ENCODE data around the gene ALOX5AP.

ALOX5AP gene

DNA sequence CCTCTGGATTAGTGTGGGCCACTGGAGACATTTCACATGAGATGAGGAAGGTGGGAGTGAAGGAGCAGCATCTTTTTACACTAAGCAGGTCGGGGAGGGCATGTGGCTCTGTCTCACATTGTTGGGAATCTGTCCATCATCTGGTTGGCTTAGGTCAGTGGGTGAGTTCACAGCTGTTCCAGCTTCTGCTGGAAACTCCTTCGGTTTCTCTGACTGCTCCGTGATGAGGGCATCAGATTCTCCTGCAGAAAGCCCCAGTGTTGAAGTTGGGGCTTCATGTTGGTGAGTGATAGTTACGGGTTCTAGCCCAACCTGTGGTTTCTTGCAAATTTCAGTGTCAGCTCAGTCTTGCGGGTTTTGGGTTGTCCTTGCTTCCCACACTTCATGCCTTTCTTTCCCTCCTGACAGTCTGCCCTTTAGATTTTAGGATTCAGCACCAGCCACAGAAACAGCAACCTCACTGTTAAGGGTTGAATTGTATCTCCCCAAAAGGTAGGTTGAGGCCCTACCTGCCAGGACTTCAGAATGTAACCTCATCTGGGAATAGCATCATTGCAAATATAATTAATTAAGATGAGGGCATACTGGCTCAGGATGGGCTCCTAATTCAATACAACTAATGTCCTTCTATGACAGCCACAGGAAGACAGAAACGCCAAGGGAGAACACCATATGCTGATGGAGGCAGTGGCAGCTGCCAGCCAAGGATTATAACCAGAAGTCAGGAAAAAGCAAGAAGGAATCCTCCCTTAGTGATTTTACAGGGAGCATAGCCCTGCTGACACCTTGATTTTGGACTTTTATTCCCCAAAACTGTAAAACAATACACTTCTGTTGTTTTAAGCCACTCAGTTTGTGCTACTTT lies 7.6 kb upstream of the ALOX5AP start:
- in situ Hi-C loops (cut with MboI; ENCODE audit: low sequenced_read_pairs, unreplicated experiment) = no loop called here
- DNase-seq (ENCODE audit: low spot score) = no peak
- TF ChIP-seq, protein P1, sequence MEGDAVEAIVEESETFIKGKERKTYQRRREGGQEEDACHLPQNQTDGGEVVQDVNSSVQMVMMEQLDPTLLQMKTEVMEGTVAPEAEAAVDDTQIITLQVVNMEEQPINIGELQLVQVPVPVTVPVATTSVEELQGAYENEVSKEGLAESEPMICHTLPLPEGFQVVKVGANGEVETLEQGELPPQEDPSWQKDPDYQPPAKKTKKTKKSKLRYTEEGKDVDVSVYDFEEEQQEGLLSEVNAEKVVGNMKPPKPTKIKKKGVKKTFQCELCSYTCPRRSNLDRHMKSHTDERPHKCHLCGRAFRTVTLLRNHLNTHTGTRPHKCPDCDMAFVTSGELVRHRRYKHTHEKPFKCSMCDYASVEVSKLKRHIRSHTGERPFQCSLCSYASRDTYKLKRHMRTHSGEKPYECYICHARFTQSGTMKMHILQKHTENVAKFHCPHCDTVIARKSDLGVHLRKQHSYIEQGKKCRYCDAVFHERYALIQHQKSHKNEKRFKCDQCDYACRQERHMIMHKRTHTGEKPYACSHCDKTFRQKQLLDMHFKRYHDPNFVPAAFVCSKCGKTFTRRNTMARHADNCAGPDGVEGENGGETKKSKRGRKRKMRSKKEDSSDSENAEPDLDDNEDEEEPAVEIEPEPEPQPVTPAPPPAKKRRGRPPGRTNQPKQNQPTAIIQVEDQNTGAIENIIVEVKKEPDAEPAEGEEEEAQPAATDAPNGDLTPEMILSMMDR (IDR thresholded peaks at IDR 0.05; ENCODE audit: borderline replicate concordance, control extremely low read depth, extremely low read depth, insufficient read depth, missing control alignments) = no peak

DNA sequence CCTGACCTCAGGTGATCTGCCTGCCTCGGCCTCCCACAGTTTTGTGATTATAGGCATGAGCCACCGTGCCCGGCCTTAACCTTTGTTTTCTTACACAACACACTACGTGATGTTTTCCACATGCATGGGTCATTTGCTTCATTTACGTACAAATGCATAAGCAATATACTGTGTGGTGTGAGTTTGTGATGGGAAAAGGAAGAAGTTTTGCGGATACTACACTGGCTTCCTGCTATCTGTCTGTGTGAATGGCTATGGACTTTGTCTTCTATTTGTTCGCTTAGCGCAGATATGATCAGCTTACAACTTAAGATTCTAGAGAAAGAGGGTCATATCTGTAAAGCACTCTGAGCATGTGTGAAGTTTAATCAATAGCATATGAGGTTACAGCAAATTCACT lies 5.5 kb upstream of the ALOX5AP start:
- TF ChIP-seq, protein P1 (IDR thresholded peaks at IDR 0.05; ENCODE audit: borderline replicate concordance, control extremely low read depth, extremely low read depth, insufficient read depth, missing control alignments) = no peak
- no peak for DNase-seq (ENCODE audit: low spot score)
- in situ Hi-C loops (cut with MboI; ENCODE audit: low sequenced_read_pairs, unreplicated experiment) = no loop called here

DNA sequence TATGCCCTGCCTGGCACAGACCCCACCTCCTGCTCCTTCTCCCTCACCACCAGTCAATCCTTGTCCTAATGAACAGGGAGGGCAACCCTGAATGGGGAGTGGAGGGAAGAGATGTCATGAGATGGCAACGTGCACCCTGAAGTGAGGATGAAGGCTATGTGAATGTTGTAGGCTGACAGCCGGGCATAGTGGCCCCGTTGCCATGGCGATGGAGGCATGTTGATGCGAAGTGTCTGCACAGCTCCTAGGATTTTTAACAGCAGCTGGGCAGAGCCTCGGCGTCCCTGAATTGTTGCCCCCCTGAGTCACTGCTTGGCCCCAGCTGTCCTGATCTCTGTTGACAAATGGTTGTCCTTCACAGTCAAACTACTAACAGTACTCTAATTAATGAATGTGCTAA lies 4.8 kb upstream of the ALOX5AP start:
- TF ChIP-seq, protein P1 (IDR thresholded peaks at IDR 0.05; ENCODE audit: borderline replicate concordance, control extremely low read depth, extremely low read depth, insufficient read depth, missing control alignments) = no peak
- in situ Hi-C loops (cut with MboI; ENCODE audit: low sequenced_read_pairs, unreplicated experiment) = no loop called here
- DNase-seq (ENCODE audit: low spot score) = no peak

DNA sequence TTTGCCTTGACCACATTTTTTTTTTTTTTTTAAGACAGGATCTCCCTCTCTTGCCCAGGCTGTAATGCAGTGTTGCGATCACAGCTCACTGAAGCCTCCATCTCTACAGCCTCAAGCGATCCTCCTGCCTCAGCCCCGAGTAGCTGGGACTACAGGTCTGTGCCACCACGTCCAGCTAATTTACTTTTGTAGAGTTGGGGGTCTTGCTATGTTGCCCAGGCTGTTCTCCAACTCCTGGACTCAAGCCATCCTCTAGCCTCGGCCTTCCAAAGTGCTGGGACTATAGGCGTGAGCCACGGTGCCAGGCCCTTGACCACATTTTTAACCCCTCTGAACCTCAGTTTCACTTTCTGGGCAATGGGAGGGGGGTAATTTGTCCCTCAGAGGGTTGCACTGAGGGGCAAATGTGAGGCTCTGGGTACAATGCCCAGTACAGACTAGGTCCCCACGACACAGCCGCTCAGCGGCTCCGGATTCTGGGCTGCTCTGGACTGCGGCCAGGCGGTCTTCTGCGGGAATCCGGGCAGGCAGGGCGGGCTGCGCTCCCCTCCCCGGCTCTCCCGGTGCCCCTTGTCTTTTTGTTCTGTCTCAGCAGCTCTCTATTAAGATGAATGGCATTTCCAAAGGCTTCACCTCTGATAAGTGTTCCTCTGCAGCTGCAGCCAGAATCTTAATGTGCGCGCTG lies 3.8 kb upstream of the ALOX5AP start:
- DNase-seq (ENCODE audit: low spot score) = no peak
- in situ Hi-C loops (cut with MboI; ENCODE audit: low sequenced_read_pairs, unreplicated experiment) = no loop called here
- TF ChIP-seq, protein P1 (IDR thresholded peaks at IDR 0.05; ENCODE audit: borderline replicate concordance, control extremely low read depth, extremely low read depth, insufficient read depth, missing control alignments) = no peak

DNA sequence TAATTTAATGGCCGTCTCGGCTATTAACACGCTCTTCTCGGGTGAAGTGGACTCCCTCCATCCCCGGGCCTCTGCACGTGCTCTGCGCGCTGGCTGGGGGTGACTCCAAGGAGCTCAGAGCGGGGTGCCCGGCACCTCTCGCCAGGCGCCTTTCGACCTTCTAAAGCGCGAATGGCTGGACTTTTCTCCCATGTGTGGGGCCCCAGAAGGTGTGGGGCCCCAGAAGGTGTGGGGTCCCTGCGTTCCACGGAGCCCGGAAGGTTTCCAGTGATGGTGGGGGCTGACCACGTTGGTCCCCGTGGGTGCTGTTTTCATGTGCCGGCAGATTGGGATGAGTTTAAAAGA lies 3.3 kb upstream of the ALOX5AP start:
- in situ Hi-C loops (cut with MboI; ENCODE audit: low sequenced_read_pairs, unreplicated experiment) = no loop called here
- TF ChIP-seq, protein P1 (IDR thresholded peaks at IDR 0.05; ENCODE audit: borderline replicate concordance, control extremely low read depth, extremely low read depth, insufficient read depth, missing control alignments) = no peak
- no peak for DNase-seq (ENCODE audit: low spot score)

DNA sequence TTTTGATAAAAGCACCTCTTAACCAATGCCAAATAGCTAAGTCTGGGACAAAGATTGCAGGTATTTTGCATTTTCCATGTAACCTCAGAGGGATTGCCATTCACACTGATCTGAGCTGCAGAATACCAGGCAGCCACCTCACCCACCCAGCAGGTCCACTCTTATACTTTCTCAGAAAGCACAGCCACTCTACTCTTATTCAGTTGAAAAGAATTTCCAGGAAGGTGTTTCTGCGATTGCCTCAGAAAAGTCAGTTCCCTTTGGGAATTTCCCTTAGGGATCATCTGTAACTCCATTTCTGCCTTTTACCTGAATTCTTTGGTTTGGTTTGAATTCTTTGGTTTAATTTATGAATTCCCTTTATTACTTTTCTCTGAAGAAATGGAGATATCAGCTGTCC lies 904 bp upstream of the ALOX5AP start:
- in situ Hi-C loops (cut with MboI; ENCODE audit: low sequenced_read_pairs, unreplicated experiment) = no loop called here
- TF ChIP-seq, protein P1 (IDR thresholded peaks at IDR 0.05; ENCODE audit: borderline replicate concordance, control extremely low read depth, extremely low read depth, insufficient read depth, missing control alignments) = no peak
- DNase-seq (ENCODE audit: low spot score) = no peak
